Renal cortex interstitium (tissue), 11 donors: Measurements from ENCODE around the gene MMRN1. TPM values are rescaled to one million over a fixed set of nuclear protein-coding genes. Genes with fewer than 3 reads are reported as not detected.
A peak's percentile ranks its signal among the peaks of the same experiment; 100 is the strongest.

Source experiments
- DNase-seq, 11 donors: peaks; one replicate each; pipeline ENCODE4 v3.0.0-alpha.2; 2013; ENCODE audit warnings: low read depth in 9 of 11, low spot score in 4 of 11; ENCODE audit errors: extremely low read depth in 1 of 11
- polyA plus RNA-seq, 3 donors: library from polyadenylated mRNA; unstranded; fragments of 120-200 nt; gene quantifications; one replicate each; pipeline ENCODE4 v1.2.1, GENCODE V29; 2013; ENCODE audit not compliant: insufficient read length in 3 of 3

Gene MMRN1
- polyA plus RNA-seq, 3 donors: 1.6 to 3.4 (median 2.8) TPM

DNA sequence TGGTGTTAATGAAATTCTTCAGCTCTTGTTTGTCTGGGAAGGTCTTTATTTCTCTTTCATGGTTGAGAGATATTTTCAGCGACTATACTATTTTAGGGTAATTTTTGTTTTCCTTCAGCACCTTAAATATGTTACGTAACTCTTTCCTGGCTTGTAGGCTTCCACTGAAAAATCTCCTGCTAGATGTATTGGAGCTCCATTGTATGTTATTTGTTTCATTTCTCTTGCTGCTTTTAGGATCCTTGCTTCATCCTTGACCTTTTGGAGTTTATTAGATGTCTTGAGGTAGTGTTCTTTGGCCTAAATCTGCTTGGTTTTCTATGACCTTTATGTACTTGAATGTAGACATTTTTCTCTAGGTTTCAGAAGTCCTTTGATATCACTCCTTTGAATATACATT is 93.6 kb downstream of the MMRN1 start:
- DNase-seq: no peak

DNA sequence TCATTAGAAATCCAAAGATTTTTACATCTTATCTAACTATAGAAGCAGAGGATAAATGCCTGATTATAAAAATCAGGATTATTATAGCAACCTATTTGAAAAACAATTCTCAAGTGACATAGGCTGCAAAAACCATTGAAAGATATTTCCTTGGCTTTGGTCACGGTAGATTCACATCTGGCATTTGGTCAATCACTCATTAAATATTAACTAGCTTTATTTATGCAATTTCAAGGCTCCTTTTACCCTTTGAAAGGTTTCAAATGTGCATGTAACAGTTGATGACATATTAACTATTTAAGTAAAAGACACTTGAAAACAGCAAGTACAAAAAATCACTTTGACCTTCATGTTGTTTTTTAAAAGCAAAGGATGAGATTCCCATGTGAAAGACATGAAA is 98.1 kb downstream of the MMRN1 start:
- DNase-seq: peak in 7 of 11 donors; percentile 23 to 63 (median 52)

DNA sequence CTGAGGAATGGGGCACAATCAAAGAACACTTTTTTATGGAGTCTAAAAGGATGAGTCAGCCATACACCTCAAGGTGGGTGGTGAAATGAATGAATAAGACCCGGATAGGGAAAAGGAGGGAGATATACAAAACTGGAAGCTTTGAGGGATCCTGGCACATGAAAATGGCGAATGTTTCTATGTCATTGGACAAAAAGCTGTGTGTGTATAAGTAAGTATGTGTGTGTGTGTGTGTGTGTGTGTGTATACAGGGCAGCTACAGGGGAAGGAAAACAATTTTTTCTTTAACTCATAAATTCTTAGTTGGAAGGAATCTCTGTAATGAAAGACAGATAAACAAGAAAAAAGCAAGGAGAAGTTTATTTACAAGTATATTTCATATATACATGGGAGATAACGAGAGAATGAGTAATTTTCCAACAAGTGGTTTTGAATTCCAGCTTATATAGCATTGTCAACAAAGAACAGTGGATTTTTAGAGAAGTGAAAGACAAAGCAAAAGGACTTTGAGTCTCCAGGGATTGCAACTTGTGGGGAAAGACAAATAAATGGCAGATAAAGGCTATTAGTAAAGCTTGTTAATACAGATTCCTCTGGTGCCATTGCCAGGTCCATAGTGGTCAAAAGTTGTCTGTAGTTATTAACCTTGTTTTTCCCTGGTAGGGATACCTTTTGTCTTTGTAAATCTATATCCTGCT is 99.7 kb downstream of the MMRN1 start:
- no peak for DNase-seq

GRCh38 chr4:89995006-89995405 is 100.4 kb downstream of the MMRN1 start:
- DNase-seq: peak in 1 of 11 donors; percentile 67

- DNase-seq: no peak
These were observed 101.2 kb downstream of the MMRN1 start for GRCh38 chr4:89995814-89996213.

DNA sequence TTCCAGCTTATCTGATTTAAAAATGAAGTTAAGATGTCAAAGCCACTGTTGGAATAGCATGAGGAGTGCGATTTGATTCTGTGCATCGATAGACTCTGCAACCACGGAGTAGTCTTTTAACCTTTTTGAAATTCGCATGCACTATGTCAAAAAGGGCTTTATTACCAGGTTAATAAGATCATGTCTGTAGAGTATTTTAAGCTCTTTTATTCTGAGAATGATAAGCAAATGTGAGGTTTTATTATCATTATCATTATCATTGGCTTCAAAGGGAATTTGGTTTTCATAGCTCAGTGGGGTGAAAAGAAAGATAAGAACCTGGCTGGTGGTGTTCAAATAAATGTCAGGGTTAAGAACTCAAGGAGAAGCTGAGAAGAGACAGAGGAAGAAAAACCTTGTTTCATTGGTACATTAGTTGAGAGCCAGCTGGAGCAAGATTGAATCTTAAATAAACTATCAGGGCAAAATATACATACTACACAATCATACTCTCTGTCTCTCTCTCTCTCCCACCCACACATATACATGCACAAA is 102.6 kb downstream of the MMRN1 start:
- DNase-seq: no peak

DNA sequence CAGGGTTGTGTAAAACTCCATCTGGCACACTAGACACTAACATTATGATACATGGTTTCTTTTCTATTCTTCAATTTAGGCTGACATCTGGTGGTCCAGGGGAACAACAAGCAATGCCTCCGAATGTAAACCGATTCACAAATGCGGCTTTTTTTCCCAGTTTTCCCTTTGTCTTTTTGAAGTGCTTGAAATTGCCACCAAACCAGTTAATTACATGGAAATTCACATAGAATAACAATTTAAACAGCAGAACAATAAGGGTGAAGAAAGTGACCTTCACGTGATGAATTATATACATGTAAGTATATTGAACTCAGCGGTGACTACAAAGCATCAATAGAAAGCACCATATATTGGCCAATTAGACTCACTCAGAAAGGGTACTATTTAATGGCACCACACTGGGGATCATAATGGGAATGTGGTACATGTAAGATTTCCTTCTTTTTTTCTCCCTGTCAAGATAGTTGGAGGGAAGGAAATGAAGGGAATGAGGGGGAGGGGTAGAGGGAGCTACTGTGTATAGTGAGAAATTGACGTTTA is 103.9 kb downstream of the MMRN1 start:
- no peak for DNase-seq

DNA sequence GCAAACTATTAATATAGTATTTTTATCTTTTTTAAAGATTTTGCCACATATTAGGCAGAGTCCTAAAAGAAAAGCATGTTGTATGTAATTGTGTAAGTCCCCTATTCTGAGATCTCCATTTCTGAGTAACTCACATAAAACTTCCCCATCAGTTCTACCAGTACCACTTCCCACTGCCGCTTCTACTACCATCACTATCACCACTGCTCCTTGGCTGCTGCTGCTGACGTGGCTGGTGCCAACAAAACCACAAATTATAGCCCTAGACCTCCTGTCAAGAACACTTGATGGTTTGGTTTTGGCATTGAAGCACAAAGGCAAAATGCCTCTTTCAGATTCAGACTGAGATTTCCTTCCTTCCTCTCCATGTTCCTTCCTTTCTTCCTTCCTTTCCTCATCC is 106.4 kb downstream of the MMRN1 start:
- no peak for DNase-seq

DNA sequence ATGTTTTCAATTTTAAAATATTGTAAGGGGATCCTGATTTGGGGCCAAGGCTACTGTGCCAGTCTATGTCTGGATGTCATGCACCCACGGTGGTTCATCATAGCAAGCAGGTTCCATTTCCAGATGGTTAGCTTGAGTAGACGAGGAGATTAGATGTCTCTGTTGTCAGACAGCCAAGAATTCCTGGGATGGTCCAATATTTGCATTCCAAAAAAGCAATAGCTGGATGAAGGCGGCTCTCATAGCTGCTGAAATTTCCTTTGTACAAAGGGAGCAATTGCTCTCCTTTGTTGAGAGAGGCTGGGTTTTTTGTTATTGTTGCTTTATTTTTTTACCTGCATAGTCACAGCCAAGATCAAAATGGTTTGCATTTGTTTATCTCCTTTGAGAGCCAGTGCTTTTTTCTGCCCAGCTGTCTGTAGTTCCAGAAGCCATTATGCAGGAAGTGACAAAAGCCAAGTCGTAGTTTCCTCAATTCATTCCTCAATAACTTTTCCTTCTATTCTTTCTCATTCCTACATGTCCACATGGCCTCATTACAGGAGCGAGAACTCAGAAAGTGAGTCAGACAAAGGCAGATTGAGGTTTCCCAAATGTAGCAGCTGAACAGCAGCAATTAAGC is 107.9 kb downstream of the MMRN1 start:
- no peak for DNase-seq

Other genes starting within 250 kb of the MMRN1 start
- 10 to 100 TPM; 44.3 to 57.5 (median 55.4) TPM for gene SNCA, start 57.7 kb upstream of the MMRN1 start, polyA plus RNA-seq
- gene CCSER1, start 232.5 kb downstream of the MMRN1 start, polyA plus RNA-seq: 10 to 100 TPM; 18.1 to 20.3 (median 20.3) TPM